Hematopoietic multipotent progenitor cell treated with erythropoietin and hydrocortisone succinate and interleukin-3 and kit ligand, for 15 days (in vitro differentiated cells): Measurements from ENCODE around the gene SEMA5A.
"Not testable (repeated sequence)": the region's sequence is repeated elsewhere in the genome, so short reads cannot be mapped to it uniquely, and the experiment has no call there.

Experiments used
- DNase-seq: peaks from one replicate; pipeline ENCODE4 v3.0.0-alpha.2; 2015; ENCODE audit warnings: low spot score

The SEMA5A gene

GRCh38 chr5:9354336-9355081, 191.4 kb downstream of the SEMA5A start:
- DNase-seq = no peak

GRCh38 chr5:9353048-9353447, 192.8 kb downstream of the SEMA5A start:
- DNase-seq = not testable (repeated sequence)

- DNase-seq = no peak
Observed at GRCh38 chr5:9351546-9351945, 194.3 kb downstream of the SEMA5A start.

GRCh38 chr5:9350301-9350797, 195.5 kb downstream of the SEMA5A start:
- DNase-seq = no peak

GRCh38 chr5:9348401-9348996, 197.4 kb downstream of the SEMA5A start:
- no peak for DNase-seq

- DNase-seq = no peak
Observed at GRCh38 chr5:9347541-9348295, 198.2 kb downstream of the SEMA5A start.

GRCh38 chr5:9347032-9347431, 198.8 kb downstream of the SEMA5A start:
- DNase-seq = no peak

- no peak for DNase-seq
Observed at GRCh38 chr5:9344751-9345240, 201.1 kb downstream of the SEMA5A start.

GRCh38 chr5:9343146-9343850, 202.6 kb downstream of the SEMA5A start:
- no peak for DNase-seq

GRCh38 chr5:9342161-9342787, 203.6 kb downstream of the SEMA5A start:
- no peak for DNase-seq

- DNase-seq = no peak
Observed at GRCh38 chr5:9340085-9340484, 205.8 kb downstream of the SEMA5A start.

- no peak for DNase-seq
Observed at GRCh38 chr5:9339206-9339818, 206.6 kb downstream of the SEMA5A start.

- no peak for DNase-seq
Observed at GRCh38 chr5:9338796-9339195, 207.1 kb downstream of the SEMA5A start.

GRCh38 chr5:9337928-9338595, 207.8 kb downstream of the SEMA5A start:
- no peak for DNase-seq

GRCh38 chr5:9335754-9336495, 209.9 kb downstream of the SEMA5A start:
- no peak for DNase-seq

- DNase-seq = no peak
Observed at GRCh38 chr5:9335269-9335668, 210.6 kb downstream of the SEMA5A start.

- DNase-seq = no peak
Observed at GRCh38 chr5:9332026-9332425, 213.8 kb downstream of the SEMA5A start.

GRCh38 chr5:9331372-9331771, 214.5 kb downstream of the SEMA5A start:
- DNase-seq = no peak

GRCh38 chr5:9329125-9329524, 216.8 kb downstream of the SEMA5A start:
- DNase-seq = no peak

GRCh38 chr5:9325549-9325948, 220.3 kb downstream of the SEMA5A start:
- no peak for DNase-seq
